Nephron progenitor cell (in vitro differentiated cells): ENCODE results near the gene HECA.
"Not testable (repeated sequence)": the region's sequence is repeated elsewhere in the genome, so short reads cannot be mapped to it uniquely, and the experiment has no call there.

ENCODE experiments used
- DNase-seq: peaks from one replicate; pipeline ENCODE4 v3.0.0; 2021
- H3K27ac Mint-ChIP-seq: 2 replicates; pipeline ENCODE4 v1.8.0; 2021; ENCODE audit warnings: mild to moderate bottlenecking, moderate library complexity, mixed read lengths
- H3K27me3 Mint-ChIP-seq: 2 replicates; pipeline ENCODE4 v1.8.0; 2021; ENCODE audit warnings: mild to moderate bottlenecking, low read depth, mixed read lengths; ENCODE audit not compliant: poor library complexity
- H3K36me3 Mint-ChIP-seq: 2 replicates; pipeline ENCODE4 v1.8.0; 2021; ENCODE audit warnings: low read depth, mixed read lengths
- H3K4me1 Mint-ChIP-seq: 2 replicates; pipeline ENCODE4 v1.8.0; 2021; ENCODE audit warnings: mixed read lengths
- H3K4me3 Mint-ChIP-seq: 2 replicates; pipeline ENCODE4 v1.8.0; 2021; ENCODE audit warnings: mild to moderate bottlenecking, moderate library complexity, mixed read lengths
- H3K9me3 Mint-ChIP-seq: 2 replicates; pipeline ENCODE4 v1.8.0; 2021; ENCODE audit warnings: mild to moderate bottlenecking, moderate library complexity, mixed read lengths
- CTCF ChIP-seq: fragments of 200-600 bp; sonication (generic); IDR thresholded peaks from 2 replicates; pipeline ENCODE4 v1.5.0; 2021; ENCODE audit warnings: antibody characterized with exemption

Gene HECA

GRCh38 chr6:139112146-139112545 lies 22.7 kb upstream of the HECA start:
- no peaks in the 10 kb centered on the region for H3K36me3 Mint-ChIP-seq
- H3K4me1 Mint-ChIP-seq: no peaks in the 10 kb centered on the region
- H3K4me3 Mint-ChIP-seq: no peak overlapping the region
- no peak for DNase-seq
- peaks cover 4% of the 10 kb centered on the region for H3K27me3 Mint-ChIP-seq
- TF ChIP-seq CTCF: no peak
- no peaks in the 10 kb centered on the region for H3K9me3 Mint-ChIP-seq
- H3K27ac Mint-ChIP-seq: no peak overlapping the region

- no peak for DNase-seq
- Mint-ChIP-seq H3K9me3 (no peaks in the 10 kb centered on the region), H3K27me3 (peaks cover 3% of the 10 kb centered on the region), H3K4me1 (no peaks in the 10 kb centered on the region), H3K27ac (no peak overlapping the region), H3K36me3 (no peaks in the 10 kb centered on the region), H3K4me3 (no peak overlapping the region)
- TF ChIP-seq CTCF: no peak
Measured at GRCh38 chr6:139112561-139112960, 22.3 kb upstream of the HECA start.

GRCh38 chr6:139114746-139115145 lies 20.1 kb upstream of the HECA start:
- no peak for DNase-seq
- Mint-ChIP-seq H3K27me3 (peaks cover 3% of the 10 kb centered on the region), H3K27ac (no peak overlapping the region), H3K4me1 (no peaks in the 10 kb centered on the region), H3K9me3 (peaks cover 19% of the 10 kb centered on the region), H3K4me3 (no peak overlapping the region), H3K36me3 (no peaks in the 10 kb centered on the region)
- no peak for TF ChIP-seq CTCF

GRCh38 chr6:139115989-139116758 lies 18.7 kb upstream of the HECA start:
- Mint-ChIP-seq H3K36me3 (peaks cover 6% of the 10 kb centered on the region), H3K27ac (no peak overlapping the region), H3K4me1 (no peaks in the 10 kb centered on the region), H3K4me3 (no peak overlapping the region), H3K27me3 (peaks cover 3% of the 10 kb centered on the region), H3K9me3 (peaks cover 34% of the 10 kb centered on the region)
- TF ChIP-seq CTCF: no peak
- no peak for DNase-seq

GRCh38 chr6:139117734-139118133 lies 17.1 kb upstream of the HECA start:
- no peak for DNase-seq
- no peak for TF ChIP-seq CTCF
- no peaks in the 10 kb centered on the region for H3K4me1 Mint-ChIP-seq
- H3K4me3 Mint-ChIP-seq: no peak overlapping the region
- H3K9me3 Mint-ChIP-seq: peaks cover 36% of the 10 kb centered on the region
- peaks cover 3% of the 10 kb centered on the region for H3K27me3 Mint-ChIP-seq
- peaks cover 6% of the 10 kb centered on the region for H3K36me3 Mint-ChIP-seq
- H3K27ac Mint-ChIP-seq: no peak overlapping the region

- Mint-ChIP-seq H3K9me3 (peaks cover 40% of the 10 kb centered on the region), H3K4me3 (no peak overlapping the region), H3K27ac (no peak overlapping the region), H3K36me3 (peaks cover 6% of the 10 kb centered on the region), H3K4me1 (no peaks in the 10 kb centered on the region), H3K27me3 (peaks cover 3% of the 10 kb centered on the region)
- DNase-seq: no peak
- TF ChIP-seq CTCF: no peak
Measured at GRCh38 chr6:139119552-139119951, 15.3 kb upstream of the HECA start.

- not testable (repeated sequence) for H3K27me3 Mint-ChIP-seq, H3K4me3 Mint-ChIP-seq, H3K27ac Mint-ChIP-seq, DNase-seq, H3K36me3 Mint-ChIP-seq, H3K4me1 Mint-ChIP-seq
- peaks cover 39% of the 10 kb centered on the region for H3K9me3 Mint-ChIP-seq
Measured at GRCh38 chr6:139122823-139123222, 12.1 kb upstream of the HECA start.
